NCI-H345 treated with DMSO at 0.1 percent for 48 hours (cell line): ENCODE results near the gene ABCA9.
"Not testable (repeated sequence)": the region's sequence is repeated elsewhere in the genome, so short reads cannot be mapped to it uniquely, and the experiment has no call there.

Source experiments
- DNase-seq: peaks from one replicate; lab custom pipeline; 2025; ENCODE audit not compliant: unreplicated experiment; lab: John Stamatoyannopoulos, UW

ABCA9 gene

GRCh38 chr17:69060822-69061221, at the start of gene ABCA9:
TSS of gene ABCA9 (minus strand) at chr17:69060927. CDS start at chr17:69051126, 9,801 bp downstream.
- no peak for DNase-seq

- DNase-seq, result no peak
Measured at GRCh38 chr17:69105907-69106730, 45.4 kb upstream of the ABCA9 start.

- no peak for DNase-seq
Measured at GRCh38 chr17:69103557-69104233, 43.0 kb upstream of the ABCA9 start.

- no peak for DNase-seq
Measured at GRCh38 chr17:69098625-69099024, 37.9 kb upstream of the ABCA9 start.

GRCh38 chr17:69096541-69096940, 35.8 kb upstream of the ABCA9 start:
- no peak for DNase-seq

- DNase-seq, result no peak
Measured at GRCh38 chr17:69093995-69094394, 33.3 kb upstream of the ABCA9 start.

- no peak for DNase-seq
Measured at GRCh38 chr17:69093279-69093789, 32.6 kb upstream of the ABCA9 start.

- no peak for DNase-seq
Measured at GRCh38 chr17:69090365-69090764, 29.6 kb upstream of the ABCA9 start.

GRCh38 chr17:69088643-69089200, 28.0 kb upstream of the ABCA9 start:
- DNase-seq, result no peak

GRCh38 chr17:69086641-69087040, 25.9 kb upstream of the ABCA9 start:
- no peak for DNase-seq

GRCh38 chr17:69084911-69085310, 24.2 kb upstream of the ABCA9 start:
- DNase-seq, result no peak

GRCh38 chr17:69082696-69083095, 22.0 kb upstream of the ABCA9 start:
- no peak for DNase-seq

- DNase-seq, result no peak
Measured at GRCh38 chr17:69078864-69079263, 18.1 kb upstream of the ABCA9 start.

GRCh38 chr17:69075823-69076222, 15.1 kb upstream of the ABCA9 start:
- DNase-seq, result no peak

- not testable (repeated sequence) for DNase-seq
Measured at GRCh38 chr17:69073392-69073791, 12.7 kb upstream of the ABCA9 start.

GRCh38 chr17:69072803-69073256, 12.1 kb upstream of the ABCA9 start:
- DNase-seq, result not testable (repeated sequence)

GRCh38 chr17:69071233-69071586, 10.5 kb upstream of the ABCA9 start:
- not testable (repeated sequence) for DNase-seq

- not testable (repeated sequence) for DNase-seq
Measured at GRCh38 chr17:69070378-69071232, 9.9 kb upstream of the ABCA9 start.

GRCh38 chr17:69069226-69069750, 8.6 kb upstream of the ABCA9 start:
- no peak for DNase-seq

GRCh38 chr17:69067274-69068047, 6.7 kb upstream of the ABCA9 start:
- no peak for DNase-seq
